Right renal pelvis (tissue), 4 donors: Measurements from ENCODE around the gene MYO16. TPM values are rescaled to one million over a fixed set of nuclear protein-coding genes. Genes with fewer than 3 reads are reported as not detected.

ENCODE experiments used
- DNase-seq, 4 donors: peaks; one replicate each; pipeline ENCODE4 v3.0.0-alpha.2; 2013; ENCODE audit warnings: low read depth in 4 of 4, low spot score in 3 of 4, missing footprints in 1 of 4
- polyA plus RNA-seq, 4 donors: library from polyadenylated mRNA; unstranded; fragments of 120-200 nt; gene quantifications; one replicate each; pipeline ENCODE4 v1.2.1, GENCODE V29; 2013; ENCODE audit not compliant: insufficient read length in 4 of 4

MYO16 gene
- polyA plus RNA-seq, 4 donors: 0.40 to 0.77 (median 0.53) TPM

DNA sequence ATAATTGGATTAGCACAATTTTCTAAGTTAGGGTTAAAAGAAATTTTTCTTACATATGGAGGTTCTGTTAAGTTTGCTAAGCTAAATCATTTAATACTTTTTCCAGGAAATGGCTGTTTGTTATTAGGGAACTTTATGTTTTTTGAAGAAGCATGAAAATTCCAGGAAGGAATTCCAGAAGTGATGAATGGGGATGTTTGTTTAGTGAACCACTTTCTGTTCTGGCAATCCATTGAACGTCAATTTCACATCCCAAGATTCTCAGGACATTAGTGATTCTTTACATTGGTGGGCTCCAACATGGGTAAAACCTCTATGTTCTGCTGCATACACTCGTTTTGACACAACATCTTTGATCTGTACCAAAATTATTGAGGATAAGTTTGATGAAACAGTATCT lies 622.5 kb downstream of the MYO16 start:
- DNase-seq: no peak

DNA sequence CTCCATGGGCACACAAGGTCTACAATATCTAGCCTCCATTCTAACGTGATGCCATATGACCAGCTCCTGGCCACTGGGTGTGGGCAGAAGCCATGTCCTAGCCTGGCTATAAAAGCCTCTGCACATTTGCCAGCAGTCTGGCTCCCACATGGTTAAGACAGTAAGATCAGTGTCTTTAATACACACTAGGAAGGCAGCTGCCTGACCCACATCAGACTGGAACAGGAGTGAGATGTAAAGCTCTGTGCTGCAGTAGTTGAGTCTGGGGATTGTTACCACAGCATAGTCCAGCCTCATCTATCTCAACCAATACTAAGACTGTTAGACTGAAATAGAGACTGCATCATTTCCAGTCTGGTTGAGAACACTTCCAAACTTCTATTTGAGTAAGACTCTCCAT lies 623.9 kb downstream of the MYO16 start:
- DNase-seq: no peak

DNA sequence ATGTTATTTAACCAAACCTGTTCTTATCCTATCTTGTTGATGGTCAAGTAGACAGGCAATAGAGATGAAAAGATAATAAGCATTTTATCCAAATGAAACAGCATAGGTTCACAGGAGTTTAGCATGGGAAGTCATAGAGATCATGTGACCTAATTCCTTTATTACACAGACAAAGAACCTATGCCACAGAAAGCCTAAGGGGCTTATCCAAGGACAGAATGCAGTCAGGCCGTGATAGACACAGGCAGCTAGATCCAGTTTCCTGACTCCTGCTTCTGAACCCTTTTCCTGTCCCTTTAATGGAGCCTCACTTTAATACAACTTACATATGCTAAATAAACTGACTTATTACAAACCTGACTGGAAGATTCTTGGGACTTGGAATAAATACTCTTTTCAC lies 624.9 kb downstream of the MYO16 start:
- DNase-seq: no peak

DNA sequence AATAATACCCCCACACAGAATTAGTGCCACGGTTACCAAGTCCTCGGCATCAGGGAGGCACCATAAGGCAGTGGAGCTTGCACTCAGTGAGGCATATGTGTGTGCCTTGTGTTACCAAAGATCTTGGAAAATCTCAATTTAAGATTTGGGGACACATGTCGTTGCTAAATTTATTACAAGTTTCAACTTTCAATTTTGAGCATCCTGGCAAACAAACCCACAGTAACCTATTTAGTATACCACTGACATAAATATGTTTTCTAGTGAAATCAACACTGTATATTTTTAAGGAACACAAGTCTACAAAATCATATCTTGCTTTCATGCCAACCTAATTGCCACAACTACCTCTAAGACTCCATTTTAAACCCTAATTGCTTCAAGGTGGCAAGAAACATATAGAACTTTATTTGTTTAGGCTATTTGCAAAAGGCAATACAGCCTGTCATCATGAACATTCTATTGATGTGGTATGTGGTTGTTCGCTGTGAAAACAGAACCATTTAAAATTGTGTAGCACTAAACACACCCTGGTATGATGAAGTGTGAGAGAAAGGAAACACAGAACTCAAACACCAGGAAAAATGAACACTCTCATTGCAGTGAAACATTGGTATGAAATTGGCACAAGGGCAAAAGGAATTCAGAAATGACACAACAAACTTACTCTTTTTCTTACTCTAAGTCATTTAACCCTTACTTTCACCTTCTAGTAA lies 625.9 kb downstream of the MYO16 start:
- DNase-seq: no peak

GRCh38 chr13:109256866-109257760 lies 627.7 kb downstream of the MYO16 start:
- peak in 3 of 4 donors; percentile 4 to 31 (median 8) for DNase-seq
